A549 (cell line): Measurements from ENCODE around the gene IGFBP5.

ENCODE experiments used
- CEBPB ChIP-seq, 2 experiments: fragments of >200 bp in 1 of 2; sonication (Bioruptor Twin) in 1 of 2; formaldehyde crosslinking in 1 of 2; IDR thresholded peaks; 2 replicates each; pipeline ENCODE4 v1.6.1; 2012 to 2016
- CTCF ChIP-seq: fragments of >200 bp; sonication (Bioruptor Twin); formaldehyde crosslinking; IDR thresholded peaks from 3 replicates; pipeline ENCODE4 v1.5.1; 2016
- EP300 ChIP-seq, 2 experiments: fragments of >200 bp; sonication (Bioruptor Twin); formaldehyde crosslinking; IDR thresholded peaks; 2 replicates in 1 of 2; 3 replicates in 1 of 2; pipeline ENCODE4 v1.6.1; 2016 to 2017
- FOXS1 ChIP-seq: fragments of 250-450 bp; sonication (Bioruptor Pico); IDR thresholded peaks from 2 replicates; pipeline ENCODE4 v1.5.0; 2020; ENCODE audit warnings: mild to moderate bottlenecking, moderate library complexity
- JUN ChIP-seq, 2 experiments: fragments of >200 bp; sonication (Bioruptor Twin); formaldehyde crosslinking; IDR thresholded peaks; 2 replicates in 1 of 2; 3 replicates in 1 of 2; pipeline ENCODE4 v1.6.1; 2016 to 2017
- MAFK ChIP-seq: fragments of 450-650 bp; IDR thresholded peaks from 2 replicates; pipeline ENCODE4 v1.6.1; 2014; ENCODE audit not compliant: partially characterized antibody
- POLR2A ChIP-seq: IDR thresholded peaks from 2 replicates; pipeline ENCODE4 v1.6.1; 2012; ENCODE audit warnings: mild to moderate bottlenecking, low read length
- ZSCAN20 ChIP-seq: fragments of 250-450 bp; sonication (Bioruptor Pico); IDR thresholded peaks from 2 replicates; pipeline ENCODE4 v1.8.0; 2022; ENCODE audit warnings: mild to moderate bottlenecking, moderate library complexity

GRCh38 chr2:216645636-216645950 is 49.8 kb downstream of the IGFBP5 start:
- no peak for TF ChIP-seq EP300 (IDR thresholded peaks at IDR 0.05)
- TF ChIP-seq CEBPB (IDR thresholded peaks at IDR 0.05): no peak
- TF ChIP-seq FOXS1 (CRISPR knock-in tag): no peak
- TF ChIP-seq MAFK: no peak
- no peak for TF ChIP-seq JUN (IDR thresholded peaks at IDR 0.05)
- TF ChIP-seq CTCF: no peak
- no peak for TF ChIP-seq POLR2A
- TF ChIP-seq ZSCAN20: no peak
